Cardiac fibroblast (primary cell): ENCODE results near the gene RPS6KC1.
A peak's percentile ranks its signal among the peaks of the same experiment; 100 is the strongest.

Source experiments
- DNase-seq, 2 donors: peaks; one replicate each; pipeline versions ENCODE4 v3.0.0 to v3.0.0-alpha.2; 2010; ENCODE audit warnings: low read depth in 2 of 2
- H3K4me3 ChIP-seq, 2 donors: replicated peaks in 1 of 2; 1 replicate in 1 of 2; 2 replicates in 1 of 2; pipeline ENCODE4 v1.5.1; 2011; ENCODE audit warnings: low read depth in 2 of 2, low read length in 2 of 2, mild to moderate bottlenecking in 2 of 2, moderate library complexity in 1 of 2
- CTCF ChIP-seq: IDR thresholded peaks from one replicate; pipeline ENCODE4 v1.5.1; 2011; ENCODE audit warnings: low read depth, mild to moderate bottlenecking, low read length, inconsistent platforms

The RPS6KC1 gene

GRCh38 chr1:213276236-213276635 lies 225.2 kb downstream of the RPS6KC1 start:
- TF ChIP-seq CTCF: no peak
- H3K4me3 ChIP-seq: no peak overlapping the region
- no peak for DNase-seq

- H3K4me3 ChIP-seq: no peak overlapping the region
- DNase-seq: no peak
- no peak for TF ChIP-seq CTCF
Measured at GRCh38 chr1:213277036-213277435, 226.0 kb downstream of the RPS6KC1 start.

GRCh38 chr1:213279410-213279809 lies 228.4 kb downstream of the RPS6KC1 start:
- no peak overlapping the region for H3K4me3 ChIP-seq
- no peak for TF ChIP-seq CTCF
- no peak for DNase-seq

- TF ChIP-seq CTCF: no peak
- DNase-seq: no peak
- H3K4me3 ChIP-seq: no peak overlapping the region
Measured at GRCh38 chr1:213281640-213282301, 230.7 kb downstream of the RPS6KC1 start.

GRCh38 chr1:213284626-213285025 lies 233.6 kb downstream of the RPS6KC1 start:
- no peak for TF ChIP-seq CTCF
- H3K4me3 ChIP-seq: no peak overlapping the region
- peak; percentile 30 to 61 for DNase-seq

GRCh38 chr1:213286235-213286634 lies 235.2 kb downstream of the RPS6KC1 start:
- TF ChIP-seq CTCF: peak; percentile 42
- DNase-seq: no peak
- no peak overlapping the region for H3K4me3 ChIP-seq

- no peak for DNase-seq
- no peak overlapping the region for H3K4me3 ChIP-seq
- TF ChIP-seq CTCF: no peak
Measured at GRCh38 chr1:213287987-213288386, 236.9 kb downstream of the RPS6KC1 start.
